Body of pancreas (tissue), 4 donors: ENCODE results near the gene ARID5B. TPM values are rescaled to one million over a fixed set of nuclear protein-coding genes. Genes with fewer than 3 reads are reported as not detected.

Source experiments
- ATAC-seq: fragments of 150-250 bp; one replicate; pipeline ENCODE4 v1.9.1; 2016
- DNase-seq, 4 donors: peaks; one replicate each; pipeline ENCODE4 v3.0.0-alpha.2; 2019
- H3K27ac ChIP-seq, 4 donors: fragments of 200-600 bp; sonication (generic); 1 replicate in 3 of 4; 2 replicates in 1 of 4; pipeline versions ENCODE4 v1.5.1 to v1.6.1; 2016 to 2019; ENCODE audit warnings: mild to moderate bottlenecking in 1 of 4, mixed read lengths in 1 of 4, moderate library complexity in 1 of 4
- H3K27me3 ChIP-seq, 2 donors: fragments of 200-600 bp; sonication (generic); one replicate each; pipeline ENCODE4 v1.6.0; 2016; ENCODE audit warnings: mild to moderate bottlenecking in 1 of 2
- H3K36me3 ChIP-seq, 2 donors: fragments of 200-600 bp; sonication (generic); replicated peaks in 1 of 2; 2 replicates each; pipeline ENCODE4 v1.5.1; 2016; ENCODE audit warnings: low read depth in 2 of 2; ENCODE audit not compliant: insufficient read depth in 1 of 2
- H3K4me1 ChIP-seq: fragments of 200-600 bp; sonication (generic); one replicate; pipeline ENCODE4 v1.6.0; 2016
- H3K4me3 ChIP-seq, 2 donors: fragments of 200-600 bp; sonication (generic); 1 replicate in 1 of 2; 2 replicates in 1 of 2; pipeline ENCODE4 v1.5.1; 2016 to 2019
- H3K9me3 ChIP-seq, 3 donors: fragments of 200-600 bp; sonication (generic); 1 replicate in 2 of 3; 2 replicates in 1 of 3; pipeline ENCODE4 v1.5.1; 2016
- CTCF ChIP-seq, 7 experiments: fragments of 450-650 bp in 4 of 7; fragments of 200-600 bp in 3 of 7; sonication (generic) in 3 of 7; IDR thresholded peaks; one replicate each; pipeline ENCODE4 v1.5.1; 2016 to 2019; ENCODE audit warnings: antibody characterized with exemption in 7 of 7
- POLR2A ChIP-seq, 3 donors: fragments of 450-650 bp; IDR thresholded peaks; one replicate each; pipeline ENCODE4 v1.6.1; 2016; ENCODE audit warnings: antibody characterized with exemption in 3 of 3, mild to moderate bottlenecking in 2 of 3
- WGBS, 2 donors: methylation state at CpG; one replicate each; pipeline ENCODE4 v1.1.5; 2017; 5-methylcytosine and 5-hydroxymethylcytosine counted together
- intact Hi-C: fragments of 100-400 bp; cut with DNase I; formaldehyde crosslinking; loops from one replicate; pipeline ENCODE4 v1.15.1; 2023
- total RNA-seq, 2 donors: library from RNA; depleted of rRNA; stranded (reverse); fragments of >200 nt; gene quantifications; one replicate each; pipeline ENCODE4 v1.1.0, GENCODE V29; 2016

Gene ARID5B
- total RNA-seq, 2 donors from 2014 or later: 16.1 to 17.1 TPM

DNA sequence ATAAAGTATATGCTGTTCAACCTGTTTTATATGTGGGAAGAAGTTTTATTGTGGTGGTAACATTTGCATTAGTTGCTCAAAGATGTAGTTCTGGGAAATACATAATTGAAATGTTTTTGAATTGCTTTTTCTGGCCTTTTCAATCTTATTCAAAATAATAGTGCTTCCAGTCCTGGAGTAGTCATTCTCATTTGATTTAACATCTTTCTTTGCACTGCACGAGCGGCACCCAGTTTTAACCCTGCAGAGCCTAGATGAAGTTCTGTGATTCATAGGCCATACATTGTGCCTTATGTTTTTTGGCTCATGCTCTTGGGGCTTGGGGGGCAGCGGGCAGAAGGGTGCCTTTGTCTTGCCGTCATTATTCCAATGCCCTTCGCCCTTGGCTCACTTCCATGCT, 9.9 kb downstream of the ARID5B start:
- intact Hi-C loops: no loop called here
- TF ChIP-seq CTCF (IDR thresholded peaks at IDR 0.05): no peak
- TF ChIP-seq POLR2A (IDR thresholded peaks at IDR 0.05): no peak
- 74 to 81% methylated on average over 5 of the region's 5 CpGs for WGBS, 2 donors

GRCh38 chr10:61912981-61913380, 11.5 kb downstream of the ARID5B start:
- no peaks in the 10 kb centered on the region for H3K4me1 ChIP-seq
- ATAC-seq (no peak), DNase-seq (no peak)
- no peak overlapping the region for H3K4me3 ChIP-seq
- no peaks in the 10 kb centered on the region for H3K27me3 ChIP-seq
- 58 to 65% methylated on average over 2 of the region's 2 CpGs for WGBS, 2 donors
- no peaks in the 10 kb centered on the region for H3K36me3 ChIP-seq
- no peaks in the 10 kb centered on the region for H3K9me3 ChIP-seq
- intact Hi-C loops: no loop called here
- TF ChIP-seq POLR2A (IDR thresholded peaks at IDR 0.05) (no peak), CTCF (IDR thresholded peaks at IDR 0.05) (no peak)
- no peak overlapping the region for H3K27ac ChIP-seq

More for the DNA sequence above, 9.9 kb downstream of the ARID5B start:
- H3K27ac ChIP-seq: no peak overlapping the region
- peaks cover 1% of the 10 kb centered on the region for H3K4me1 ChIP-seq
- no peaks in the 10 kb centered on the region for H3K36me3 ChIP-seq
- no peak overlapping the region for H3K4me3 ChIP-seq
- DNase-seq: no peak
- H3K9me3 ChIP-seq: no peaks in the 10 kb centered on the region
- H3K27me3 ChIP-seq: no peaks in the 10 kb centered on the region
- no peak for ATAC-seq

DNA sequence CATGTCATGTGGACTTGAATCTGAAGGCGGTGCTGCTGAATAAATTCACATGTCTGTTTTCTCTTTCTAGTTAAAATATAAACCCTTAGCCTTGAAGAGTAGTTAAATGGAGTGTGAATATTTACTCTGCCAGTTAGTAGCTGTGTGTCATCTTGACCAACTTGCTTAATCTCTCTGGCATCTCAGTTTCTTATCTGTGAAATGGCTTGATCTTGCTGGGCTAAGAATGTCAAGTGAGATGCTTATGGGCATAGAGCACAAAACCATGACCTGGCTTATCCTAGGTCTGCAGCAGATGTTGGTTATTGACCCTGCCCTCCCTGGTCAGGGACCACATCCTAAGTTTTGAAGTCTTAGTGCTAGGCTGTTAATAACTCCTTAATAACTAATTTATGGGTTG, 16.6 kb downstream of the ARID5B start:
- no peak for TF ChIP-seq POLR2A (IDR thresholded peaks at IDR 0.05)
- no peak for ATAC-seq

DNA sequence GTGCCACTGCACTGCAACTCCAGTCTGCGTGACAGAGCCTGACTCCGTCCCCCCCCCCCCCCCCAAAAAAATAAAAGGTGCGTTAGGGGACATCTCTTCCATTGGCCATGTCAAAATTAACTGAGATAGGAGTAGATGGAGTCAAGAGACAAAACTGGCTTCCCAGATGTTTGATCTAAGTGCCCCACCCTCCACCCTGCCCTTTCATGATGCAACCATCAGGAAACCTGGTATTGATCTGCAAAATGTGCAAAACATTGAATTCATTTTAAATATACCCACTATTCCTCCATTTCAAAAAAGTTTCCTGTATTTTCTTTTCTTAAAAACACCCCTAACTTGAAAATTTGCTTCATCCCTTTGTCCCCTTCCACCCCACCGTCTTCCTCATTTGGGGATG, 17.5 kb downstream of the ARID5B start:
- intact Hi-C loops: no loop called here

More for the DNA sequence above, 16.6 kb downstream of the ARID5B start:
- Histone ChIP-seq H3K9me3 (no peaks in the 10 kb centered on the region), H3K4me3 (no peak overlapping the region), H3K36me3 (no peaks in the 10 kb centered on the region), H3K4me1 (peaks cover 5% of the 10 kb centered on the region), H3K27me3 (no peaks in the 10 kb centered on the region), H3K27ac (no peak overlapping the region)
- intact Hi-C loops: no loop called here
- no peak for DNase-seq
- WGBS, 2 donors: 83 to 96% methylated on average over 1 of the region's 1 CpG

DNA sequence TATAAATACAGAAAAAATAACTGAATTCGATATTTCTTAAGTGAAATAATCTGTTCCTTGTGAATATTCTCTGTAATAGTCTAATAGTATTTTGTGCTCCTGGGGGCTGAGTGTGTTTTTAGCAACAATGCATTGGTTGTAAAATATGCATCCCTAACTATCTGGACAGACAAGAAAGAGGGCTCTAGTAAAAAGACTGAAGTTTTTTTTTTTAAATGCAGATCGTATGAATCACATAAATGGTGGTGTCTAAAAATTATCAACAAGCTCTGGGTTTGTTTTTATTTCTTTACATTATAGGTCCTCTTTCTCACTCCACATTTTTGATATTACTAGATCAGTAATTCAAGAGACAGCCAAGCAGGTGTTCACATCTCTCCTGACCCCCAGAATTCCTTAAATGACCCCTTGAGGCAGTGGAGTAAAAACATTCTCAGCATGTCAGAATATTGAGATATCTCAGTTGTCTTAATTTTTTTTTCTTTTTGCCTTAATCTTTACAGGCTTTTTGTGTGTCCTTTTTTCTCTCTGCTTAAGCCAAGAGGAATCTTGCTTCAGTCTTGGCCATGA, 18.2 kb downstream of the ARID5B start:
- H3K4me3 ChIP-seq: no peak overlapping the region
- no peaks in the 10 kb centered on the region for H3K36me3 ChIP-seq
- H3K27ac ChIP-seq: no peak overlapping the region
- WGBS, 2 donors: 86 to 90% methylated on average over 2 of the region's 2 CpGs
- peaks cover 16% of the 10 kb centered on the region for H3K4me1 ChIP-seq
- H3K9me3 ChIP-seq: no peaks in the 10 kb centered on the region
- no peaks in the 10 kb centered on the region for H3K27me3 ChIP-seq
- TF ChIP-seq POLR2A (IDR thresholded peaks at IDR 0.05) (no peak), CTCF (IDR thresholded peaks at IDR 0.05) (no peak)
- DNase-seq (no peak), ATAC-seq (no peak)
- intact Hi-C loops: no loop called here

More for the DNA sequence above, 17.5 kb downstream of the ARID5B start:
- TF ChIP-seq POLR2A (IDR thresholded peaks at IDR 0.05) (no peak), CTCF (IDR thresholded peaks at IDR 0.05) (no peak)
- Histone ChIP-seq H3K27ac (no peak overlapping the region), H3K4me1 (peaks cover 13% of the 10 kb centered on the region), H3K9me3 (no peaks in the 10 kb centered on the region), H3K4me3 (no peak overlapping the region), H3K27me3 (no peaks in the 10 kb centered on the region), H3K36me3 (no peaks in the 10 kb centered on the region)
- 94 to 97% methylated on average over 4 of the region's 4 CpGs for WGBS, 2 donors
- ATAC-seq: no peak
- no peak for DNase-seq
